Measurements from ENCODE around the gene VEGFA. TPM values are rescaled to one million over a fixed set of nuclear protein-coding genes. Genes with fewer than 3 reads are reported as not detected.

VEGFA gene
- total and polyA plus RNA-seq, 2 experiments from 2014 or later: 148 to 179 TPM

- no peaks in the 10 kb centered on the region for H3K27me3 ChIP-seq
- H3K79me2 ChIP-seq: no peaks in the 10 kb centered on the region
- H3K4me1 ChIP-seq (ENCODE audit: insufficient read depth): peaks cover 80% of the 10 kb centered on the region
- H4K20me1 ChIP-seq (ENCODE audit: insufficient read depth, poor library complexity, severe bottlenecking): no peaks in the 10 kb centered on the region
- no peak for DNase-seq (ENCODE audit: low spot score)
- TF ChIP-seq EZH2phosphoT487 (IDR thresholded peaks at IDR 0.05; ENCODE audit: low read depth, severe bottlenecking, unreplicated experiment) (no peak), EZH2 (IDR thresholded peaks at IDR 0.05; ENCODE audit: borderline replicate concordance) (no peak), CTCF (IDR thresholded peaks at IDR 0.05; ENCODE audit: poor library complexity) (no peak)
- no peak overlapping the region for H3K4me3 ChIP-seq
- peak overlapping the region; percentile 93 for H3K27ac ChIP-seq
- no peaks in the 10 kb centered on the region for H3K36me3 ChIP-seq (replicated peaks; ENCODE audit: insufficient read depth, low read depth)
- no peaks in the 10 kb centered on the region for H3K9me3 ChIP-seq (ENCODE audit: low read depth)
- H2AFZ ChIP-seq: no peak overlapping the region
- H3K4me2 ChIP-seq: peak overlapping the region; percentile 21
- H3K9me2 ChIP-seq (replicated peaks; ENCODE audit: insufficient read depth): no peaks in the 10 kb centered on the region
- 68% methylated on average over 9 of the region's 9 CpGs for WGBS (ENCODE audit: low lambda C conversion rate, missing lambda C conversion rate)
Measured at GRCh38 chr6:43833996-43834390, 64.0 kb downstream of the VEGFA start.

- 58% methylated on average over 5 of the region's 5 CpGs for WGBS (ENCODE audit: low lambda C conversion rate, missing lambda C conversion rate)
- H3K36me3 ChIP-seq (replicated peaks; ENCODE audit: insufficient read depth, low read depth): no peaks in the 10 kb centered on the region
- no peaks in the 10 kb centered on the region for H3K9me2 ChIP-seq (replicated peaks; ENCODE audit: insufficient read depth)
- H4K20me1 ChIP-seq (ENCODE audit: insufficient read depth, poor library complexity, severe bottlenecking): no peaks in the 10 kb centered on the region
- H3K79me2 ChIP-seq: no peaks in the 10 kb centered on the region
- peaks cover 81% of the 10 kb centered on the region for H3K4me1 ChIP-seq (ENCODE audit: insufficient read depth)
- H3K4me2 ChIP-seq: no peak overlapping the region
- H2AFZ ChIP-seq: no peak overlapping the region
- no peak overlapping the region for H3K4me3 ChIP-seq
- no peak for TF ChIP-seq EZH2 (IDR thresholded peaks at IDR 0.05; ENCODE audit: borderline replicate concordance)
- no peak for TF ChIP-seq EZH2phosphoT487 (IDR thresholded peaks at IDR 0.05; ENCODE audit: low read depth, severe bottlenecking, unreplicated experiment)
- TF ChIP-seq CTCF (IDR thresholded peaks at IDR 0.05; ENCODE audit: poor library complexity): no peak
- H3K27me3 ChIP-seq: no peaks in the 10 kb centered on the region
- no peaks in the 10 kb centered on the region for H3K9me3 ChIP-seq (ENCODE audit: low read depth)
- no peak for DNase-seq (ENCODE audit: low spot score)
- H3K27ac ChIP-seq: peak overlapping the region; percentile 93
Measured at GRCh38 chr6:43834528-43835155, 64.6 kb downstream of the VEGFA start.

GRCh38 chr6:43835872-43836419, 65.9 kb downstream of the VEGFA start:
- Histone ChIP-seq H3K79me2 (no peaks in the 10 kb centered on the region), H2AFZ (no peak overlapping the region), H3K4me1 (ENCODE audit: insufficient read depth) (peaks cover 78% of the 10 kb centered on the region), H3K9me3 (ENCODE audit: low read depth) (no peaks in the 10 kb centered on the region), H3K4me2 (no peak overlapping the region), H3K27me3 (no peaks in the 10 kb centered on the region), H3K36me3 (replicated peaks; ENCODE audit: insufficient read depth, low read depth) (no peaks in the 10 kb centered on the region), H3K4me3 (no peak overlapping the region), H3K27ac (no peak overlapping the region), H3K9me2 (replicated peaks; ENCODE audit: insufficient read depth) (no peaks in the 10 kb centered on the region), H4K20me1 (ENCODE audit: insufficient read depth, poor library complexity, severe bottlenecking) (no peaks in the 10 kb centered on the region)
- no peak for TF ChIP-seq EZH2 (IDR thresholded peaks at IDR 0.05; ENCODE audit: borderline replicate concordance)
- TF ChIP-seq CTCF (IDR thresholded peaks at IDR 0.05; ENCODE audit: poor library complexity): no peak
- TF ChIP-seq EZH2phosphoT487 (IDR thresholded peaks at IDR 0.05; ENCODE audit: low read depth, severe bottlenecking, unreplicated experiment): no peak
- DNase-seq (ENCODE audit: low spot score): no peak
- WGBS (ENCODE audit: low lambda C conversion rate, missing lambda C conversion rate): 76% methylated on average over 8 of the region's 8 CpGs

Small RNA genes lying within 50 kb of the gene (small RNA-seq; reads per million reads assigned to genes)
- gene AL136131.3: not detected

Other genes with a start within 250 kb of the VEGFA start
- gene XPO5, start 194.2 kb upstream of the VEGFA start, total RNA-seq: 21.4 and 23.4 TPM in 2 replicates
- gene XPO5, start 194.2 kb upstream of the VEGFA start, polyA plus RNA-seq: 12.0 and 16.2 TPM in 2 replicates
- gene POLH, start 194.0 kb upstream of the VEGFA start, total RNA-seq: 7.4 and 8.9 TPM in 2 replicates
- gene POLH, start 194.0 kb upstream of the VEGFA start, polyA plus RNA-seq: 5.0 and 5.1 TPM in 2 replicates
- 42.9 and 59.5 TPM in 2 replicates for gene GTPBP2, start 140.9 kb upstream of the VEGFA start, total RNA-seq
- gene GTPBP2, start 140.9 kb upstream of the VEGFA start, polyA plus RNA-seq: 21.9 and 28.7 TPM in 2 replicates
- gene MAD2L1BP, start 134.4 kb upstream of the VEGFA start, total RNA-seq: 36.3 and 47.6 TPM in 2 replicates
- gene MAD2L1BP, start 134.4 kb upstream of the VEGFA start, polyA plus RNA-seq: 32.1 and 43.8 TPM in 2 replicates
- 0.08 and 0.73 TPM in 2 replicates for gene RSPH9, start 125.2 kb upstream of the VEGFA start, total RNA-seq
- gene RSPH9, start 125.2 kb upstream of the VEGFA start, polyA plus RNA-seq: 1.8 and 2.8 TPM in 2 replicates
- gene MRPS18A, start 82.4 kb upstream of the VEGFA start, total RNA-seq: 46.1 and 53.1 TPM in 2 replicates
- gene MRPS18A, start 82.4 kb upstream of the VEGFA start, polyA plus RNA-seq: 68.8 and 71.1 TPM in 2 replicates

All from hepatocyte (in vitro differentiated cells).